Glomerular visceral epithelial cell (primary cell): ENCODE measurements around the gene HPCAL1.

Experiments used
- DNase-seq: peaks from one replicate; pipeline ENCODE4 v3.0.0-alpha.2; 2016; ENCODE audit errors: extremely low spot score

Gene HPCAL1

GRCh38 chr2:10388954-10389560, 86.4 kb downstream of the HPCAL1 start:
- DNase-seq = no peak

- no peak for DNase-seq
Observed at GRCh38 chr2:10389573-10389972, 86.9 kb downstream of the HPCAL1 start.

GRCh38 chr2:10390369-10390801, 87.7 kb downstream of the HPCAL1 start:
- DNase-seq = no peak

- DNase-seq = no peak
Observed at GRCh38 chr2:10392100-10392499, 89.4 kb downstream of the HPCAL1 start.

- no peak for DNase-seq
Observed at GRCh38 chr2:10392548-10392947, 89.8 kb downstream of the HPCAL1 start.

GRCh38 chr2:10392951-10393639, 90.4 kb downstream of the HPCAL1 start:
- no peak for DNase-seq

- no peak for DNase-seq
Observed at GRCh38 chr2:10393640-10393982, 90.9 kb downstream of the HPCAL1 start.

- DNase-seq = no peak
Observed at GRCh38 chr2:10395893-10396292, 93.2 kb downstream of the HPCAL1 start.

- no peak for DNase-seq
Observed at GRCh38 chr2:10396464-10396863, 93.8 kb downstream of the HPCAL1 start.

GRCh38 chr2:10397297-10397875, 94.7 kb downstream of the HPCAL1 start:
- no peak for DNase-seq

- no peak for DNase-seq
Observed at GRCh38 chr2:10397878-10398277, 95.2 kb downstream of the HPCAL1 start.

GRCh38 chr2:10398496-10398895, 95.8 kb downstream of the HPCAL1 start:
- no peak for DNase-seq

- DNase-seq = no peak
Observed at GRCh38 chr2:10399358-10399757, 96.7 kb downstream of the HPCAL1 start.

- no peak for DNase-seq
Observed at GRCh38 chr2:10400002-10400401, 97.3 kb downstream of the HPCAL1 start.

- no peak for DNase-seq
Observed at GRCh38 chr2:10400568-10400977, 97.9 kb downstream of the HPCAL1 start.

GRCh38 chr2:10400978-10401951, 98.6 kb downstream of the HPCAL1 start:
- no peak for DNase-seq

GRCh38 chr2:10402062-10402585, 99.4 kb downstream of the HPCAL1 start:
- DNase-seq = no peak

- no peak for DNase-seq
Observed at GRCh38 chr2:10402653-10403215, 100.0 kb downstream of the HPCAL1 start.

- DNase-seq = no peak
Observed at GRCh38 chr2:10404324-10405143, 101.8 kb downstream of the HPCAL1 start.

GRCh38 chr2:10405448-10405847, 102.7 kb downstream of the HPCAL1 start:
- peak; percentile 91 for DNase-seq

GRCh38 chr2:10406016-10406415, 103.3 kb downstream of the HPCAL1 start:
- no peak for DNase-seq
